GM21423 (cell line): ENCODE data around the gene RELB.
"Not testable (repeated sequence)": the region's sequence is repeated elsewhere in the genome, so short reads cannot be mapped to it uniquely, and the experiment has no call there.

Source experiments
- ATAC-seq: cut with Tn5 transposase; IDR thresholded peaks from one replicate; pipeline ENCODE4 v1.9.1; 2021; ENCODE audit warnings: mild to moderate bottlenecking, moderate library complexity; ENCODE audit not compliant: unreplicated experiment

The RELB gene

GRCh38 chr19:44986389-44986788 lies 14.9 kb upstream of the RELB start:
- no peak for ATAC-seq

- ATAC-seq, result no peak
These were observed 14.1 kb upstream of the RELB start for GRCh38 chr19:44987148-44987675.

- no peak for ATAC-seq
These were observed 13.0 kb upstream of the RELB start for GRCh38 chr19:44988273-44988672.

GRCh38 chr19:44988896-44989556 lies 12.2 kb upstream of the RELB start:
- ATAC-seq, result no peak

- no peak for ATAC-seq
These were observed 10.8 kb upstream of the RELB start for GRCh38 chr19:44990459-44990858.

GRCh38 chr19:44990966-44991365 lies 10.3 kb upstream of the RELB start:
- no peak for ATAC-seq

- ATAC-seq, result no peak
These were observed 8.7 kb upstream of the RELB start for GRCh38 chr19:44992336-44993163.

- no peak for ATAC-seq
These were observed 7.7 kb upstream of the RELB start for GRCh38 chr19:44993526-44993925.

- no peak for ATAC-seq
These were observed 7.2 kb upstream of the RELB start for GRCh38 chr19:44993926-44994537.

- no peak for ATAC-seq
These were observed 3.2 kb upstream of the RELB start for GRCh38 chr19:44998025-44998424.

- not testable (repeated sequence) for ATAC-seq
These were observed 1.9 kb upstream of the RELB start for GRCh38 chr19:44999131-44999925.

- not testable (repeated sequence) for ATAC-seq
These were observed 599 bp upstream of the RELB start for GRCh38 chr19:45000665-45001064.

GRCh38 chr19:45003485-45003884 lies 2.2 kb downstream of the RELB start:
- no peak for ATAC-seq

GRCh38 chr19:45005787-45006186 lies 4.5 kb downstream of the RELB start:
- ATAC-seq, result no peak

- no peak for ATAC-seq
These were observed 7.3 kb downstream of the RELB start for GRCh38 chr19:45008552-45008951.

- no peak for ATAC-seq
These were observed 8.5 kb downstream of the RELB start for GRCh38 chr19:45009625-45010255.

- ATAC-seq, result no peak
These were observed 9.0 kb downstream of the RELB start for GRCh38 chr19:45010306-45010705.

- ATAC-seq, result no peak
These were observed 10.7 kb downstream of the RELB start for GRCh38 chr19:45011959-45012358.

- peak; percentile 76 for ATAC-seq
These were observed 15.4 kb downstream of the RELB start for GRCh38 chr19:45016388-45017314.
